GM19468 (cell line): ENCODE results near the gene MED16.

Experiments used
- ATAC-seq: cut with Tn5 transposase; IDR thresholded peaks from one replicate; pipeline ENCODE4 v1.9.1; 2021; ENCODE audit warnings: mild to moderate bottlenecking, moderate library complexity, moderate number of reproducible peaks; ENCODE audit not compliant: unreplicated experiment; ENCODE audit errors: extremely low read depth

Gene MED16, protein sequence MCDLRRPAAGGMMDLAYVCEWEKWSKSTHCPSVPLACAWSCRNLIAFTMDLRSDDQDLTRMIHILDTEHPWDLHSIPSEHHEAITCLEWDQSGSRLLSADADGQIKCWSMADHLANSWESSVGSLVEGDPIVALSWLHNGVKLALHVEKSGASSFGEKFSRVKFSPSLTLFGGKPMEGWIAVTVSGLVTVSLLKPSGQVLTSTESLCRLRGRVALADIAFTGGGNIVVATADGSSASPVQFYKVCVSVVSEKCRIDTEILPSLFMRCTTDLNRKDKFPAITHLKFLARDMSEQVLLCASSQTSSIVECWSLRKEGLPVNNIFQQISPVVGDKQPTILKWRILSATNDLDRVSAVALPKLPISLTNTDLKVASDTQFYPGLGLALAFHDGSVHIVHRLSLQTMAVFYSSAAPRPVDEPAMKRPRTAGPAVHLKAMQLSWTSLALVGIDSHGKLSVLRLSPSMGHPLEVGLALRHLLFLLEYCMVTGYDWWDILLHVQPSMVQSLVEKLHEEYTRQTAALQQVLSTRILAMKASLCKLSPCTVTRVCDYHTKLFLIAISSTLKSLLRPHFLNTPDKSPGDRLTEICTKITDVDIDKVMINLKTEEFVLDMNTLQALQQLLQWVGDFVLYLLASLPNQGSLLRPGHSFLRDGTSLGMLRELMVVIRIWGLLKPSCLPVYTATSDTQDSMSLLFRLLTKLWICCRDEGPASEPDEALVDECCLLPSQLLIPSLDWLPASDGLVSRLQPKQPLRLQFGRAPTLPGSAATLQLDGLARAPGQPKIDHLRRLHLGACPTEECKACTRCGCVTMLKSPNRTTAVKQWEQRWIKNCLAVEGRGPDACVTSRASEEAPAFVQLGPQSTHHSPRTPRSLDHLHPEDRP

DNA sequence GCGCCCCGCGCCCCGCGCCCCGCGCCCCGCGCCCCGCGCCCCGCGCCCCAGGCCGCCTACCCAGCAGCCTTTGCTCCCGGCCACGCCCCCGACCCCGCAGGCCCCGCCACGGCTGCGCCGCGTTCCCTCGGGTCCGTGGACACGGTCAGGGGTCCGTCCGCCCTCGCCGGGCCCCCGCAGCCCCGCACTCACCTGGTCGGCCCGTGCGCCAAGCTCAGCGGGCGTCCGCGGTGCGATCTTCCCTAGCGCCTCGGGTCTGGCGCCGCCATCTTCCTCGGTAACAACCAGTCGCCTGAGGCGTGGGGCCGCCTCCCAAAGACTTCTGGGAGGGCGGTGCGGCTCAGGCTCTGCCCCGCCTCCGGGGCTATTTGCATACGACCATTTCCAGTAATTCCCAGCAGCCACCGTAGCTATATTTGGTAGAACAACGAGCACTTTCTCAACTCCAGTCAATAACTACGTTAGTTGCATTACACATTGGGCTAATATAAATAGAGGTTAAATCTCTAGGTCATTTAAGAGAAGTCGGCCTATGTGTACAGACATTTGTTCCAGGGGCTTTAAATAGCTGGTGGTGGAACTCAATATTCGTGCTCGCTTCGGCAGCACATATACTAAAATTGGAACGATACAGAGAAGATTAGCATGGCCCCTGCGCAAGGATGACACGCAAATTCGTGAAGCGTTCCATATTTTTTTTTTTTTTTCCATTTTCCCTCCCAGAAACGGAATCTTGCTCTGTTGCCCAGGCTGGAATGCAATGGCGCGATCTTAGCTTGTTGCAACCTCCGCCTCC lies at the start of gene MED16, which contains the start of gene RNU6-9:
Gene MED16 (minus strand): TSS at position 294 of the 796 bp plus-strand sequence. CDS start 2,056 bp downstream, outside the sequence.
Gene RNU6-9 (plus strand): TSS at position 591 of the 796 bp plus-strand sequence.
- peak; percentile 48 for ATAC-seq

DNA sequence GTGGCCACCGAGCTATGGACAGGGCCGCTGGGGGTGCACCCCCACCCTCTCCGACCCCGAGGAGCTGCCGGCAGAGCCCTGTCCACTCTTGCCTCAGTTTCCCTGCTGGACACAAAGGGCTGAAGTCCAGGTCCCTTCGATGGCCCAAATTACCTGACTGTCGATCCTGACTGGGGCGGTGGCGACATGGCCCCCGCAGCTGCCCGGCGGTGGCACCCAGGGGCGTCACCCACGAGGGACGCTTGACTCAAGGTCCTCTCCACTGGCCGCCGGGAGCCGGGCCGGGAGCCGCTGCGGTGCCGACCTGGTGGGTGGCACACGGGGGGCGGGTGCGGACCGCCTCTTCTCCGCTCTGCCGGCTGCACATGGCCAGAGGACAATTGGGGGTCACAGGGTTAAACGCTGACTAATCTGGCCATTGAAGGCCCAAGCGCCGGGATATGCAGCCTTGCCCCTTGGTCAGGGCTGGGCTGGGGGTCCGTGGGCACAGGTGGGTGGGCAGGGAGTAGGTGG lies 49.2 kb upstream of the MED16 start:
- ATAC-seq = no peak

GRCh38 chr19:941292-942132 lies 48.5 kb upstream of the MED16 start:
- no peak for ATAC-seq

- no peak for ATAC-seq
These were observed 47.8 kb upstream of the MED16 start for GRCh38 chr19:940591-941291.

DNA sequence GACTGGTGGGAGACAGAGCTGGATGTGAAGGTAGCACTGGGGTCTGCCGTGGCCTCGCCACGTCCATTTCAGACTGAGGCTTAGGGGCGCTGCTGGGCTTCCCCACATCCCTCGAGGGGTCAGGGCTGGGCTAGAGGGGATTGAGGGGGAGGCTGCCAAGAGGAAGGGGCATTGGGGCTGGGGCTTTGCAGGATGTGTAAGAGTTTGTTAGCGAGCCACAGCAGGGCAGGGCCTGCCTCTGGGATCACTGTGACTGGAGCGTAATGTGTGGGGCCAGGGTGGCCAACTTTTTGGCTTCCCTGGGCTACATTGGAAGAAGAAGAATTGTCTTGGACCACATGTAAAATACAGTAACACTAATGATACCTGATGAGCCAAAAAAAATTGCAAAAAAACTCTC lies 46.9 kb upstream of the MED16 start:
- no peak for ATAC-seq

GRCh38 chr19:939439-939838 lies 46.5 kb upstream of the MED16 start:
- no peak for ATAC-seq

DNA sequence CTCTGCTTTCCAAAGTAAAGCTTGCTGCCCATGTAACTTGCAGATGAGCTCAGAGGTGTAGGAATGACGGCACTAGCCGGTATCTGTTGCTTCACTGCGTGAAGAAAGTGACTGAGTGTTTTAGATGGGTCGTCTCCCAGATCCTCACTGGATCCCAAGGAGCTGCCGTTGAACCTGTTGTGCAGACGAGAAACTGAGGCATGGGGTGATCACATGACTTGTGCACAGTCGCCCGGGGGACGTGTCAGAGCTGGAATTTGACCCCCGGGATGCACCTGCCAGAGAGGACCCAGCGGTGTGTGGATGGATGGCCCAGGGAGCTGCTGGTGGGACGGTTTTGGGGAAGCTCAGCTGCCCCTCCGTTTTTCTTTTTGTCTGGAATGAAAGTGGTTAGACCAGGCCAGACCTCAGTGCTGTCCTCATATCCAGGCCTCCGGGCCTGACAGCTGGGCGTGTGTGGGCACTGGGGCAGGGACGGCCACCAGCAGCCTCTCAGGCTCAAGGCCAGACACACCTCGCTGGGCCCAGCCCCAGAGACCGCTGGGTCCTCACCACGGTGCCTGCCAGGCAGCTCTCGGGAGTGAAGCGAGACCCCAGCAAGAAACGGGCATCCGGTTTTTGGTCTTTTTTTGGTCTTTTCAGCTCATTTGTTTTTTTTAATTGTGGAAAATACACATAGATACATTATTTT lies 45.4 kb upstream of the MED16 start:
- no peak for ATAC-seq

GRCh38 chr19:937259-937694 lies 44.3 kb upstream of the MED16 start:
- no peak for ATAC-seq

GRCh38 chr19:936175-936546 lies 43.2 kb upstream of the MED16 start:
- no peak for ATAC-seq

GRCh38 chr19:934865-935479 lies 42.0 kb upstream of the MED16 start:
- no peak for ATAC-seq

DNA sequence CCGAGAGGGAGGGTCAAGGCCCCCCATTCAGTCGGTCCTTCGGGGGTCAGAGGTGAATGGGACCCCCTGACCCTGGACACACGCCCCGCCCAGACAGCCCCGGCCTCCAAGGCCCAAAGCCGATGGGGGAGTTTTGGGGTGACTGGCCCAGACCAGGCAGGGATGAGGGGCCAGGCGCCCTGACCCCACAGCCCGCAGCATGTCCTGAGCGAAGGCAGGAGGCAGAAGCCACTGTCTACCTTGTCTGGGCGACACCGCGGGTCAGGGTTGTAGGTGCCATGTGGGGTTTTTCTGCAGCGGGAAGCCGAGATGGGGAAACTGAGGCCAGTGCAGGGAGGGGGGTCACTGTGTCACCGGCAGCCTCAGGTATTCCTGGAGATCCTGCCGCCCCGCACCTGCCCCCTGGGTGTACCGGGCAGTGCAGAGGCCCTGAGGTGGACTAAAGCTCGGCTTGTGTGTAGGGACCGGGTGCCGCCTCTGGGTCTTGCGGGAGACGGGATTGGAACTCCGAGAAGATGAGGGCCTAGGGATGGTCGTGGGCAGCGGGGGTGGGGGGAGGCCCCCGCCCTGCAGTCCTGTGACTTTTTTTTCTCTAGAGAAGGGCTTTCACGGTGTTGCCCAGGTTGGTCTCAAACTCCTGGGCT lies 41.3 kb upstream of the MED16 start:
- no peak for ATAC-seq

DNA sequence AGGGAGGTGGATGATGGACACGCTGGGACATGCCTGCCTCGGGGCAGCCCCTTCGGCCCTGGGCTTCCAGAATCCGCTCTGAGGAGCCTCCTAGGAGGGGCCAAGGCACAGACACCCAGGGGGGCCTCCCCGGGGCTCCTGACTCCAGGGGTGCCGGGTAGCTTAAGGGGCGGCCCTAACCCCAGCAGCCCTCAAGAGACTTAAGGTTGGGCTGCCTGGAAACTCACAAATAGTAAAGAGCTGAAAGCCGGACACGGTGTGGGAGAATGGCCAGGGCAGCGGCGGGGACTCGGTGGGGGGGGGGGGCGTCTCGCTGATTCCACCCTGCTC lies 40.5 kb upstream of the MED16 start:
- ATAC-seq = no peak

- ATAC-seq = no peak
These were observed 39.9 kb upstream of the MED16 start for GRCh38 chr19:932648-933552.

- ATAC-seq = no peak
These were observed 39.1 kb upstream of the MED16 start for GRCh38 chr19:931860-932647.

GRCh38 chr19:929891-930258 lies 36.9 kb upstream of the MED16 start:
- no peak for ATAC-seq
